Stimulated activated CD4-positive, alpha-beta T cell treated with anti-CD3 and anti-CD28 coated beads, TNF-alpha, amount 100 ng/mL, for 48 hours (primary cell): Measurements from ENCODE around the gene FBXO48.

ENCODE experiments used
- DNase-seq, 3 donors: peaks; one replicate each; pipeline ENCODE4 v3.0.0-alpha.2; 2020; ENCODE audit warnings: low read depth in 3 of 3

FBXO48 gene

GRCh38 chr2:68438455-68439303 is 28.4 kb downstream of the FBXO48 start:
- no peak for DNase-seq

DNA sequence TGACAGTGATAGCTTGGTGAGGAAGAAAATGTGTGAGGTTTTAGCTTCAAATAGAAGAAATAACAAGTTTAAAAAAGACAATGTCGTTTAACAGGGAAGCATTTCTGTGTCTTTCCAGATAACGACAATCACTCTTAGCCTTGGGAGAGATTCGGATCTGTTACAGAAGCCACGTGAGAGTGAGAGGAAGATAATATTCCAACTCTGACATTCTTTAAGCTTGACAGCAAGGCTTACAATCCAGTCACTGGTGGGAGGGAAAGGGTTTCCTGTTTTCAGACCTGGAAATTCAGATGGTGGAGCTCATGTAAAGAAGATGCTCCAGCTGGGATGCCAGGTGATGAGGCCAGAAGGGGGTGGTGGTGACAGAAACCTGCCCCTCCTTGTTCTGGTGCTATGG is 30.8 kb downstream of the FBXO48 start:
- DNase-seq, result no peak

DNA sequence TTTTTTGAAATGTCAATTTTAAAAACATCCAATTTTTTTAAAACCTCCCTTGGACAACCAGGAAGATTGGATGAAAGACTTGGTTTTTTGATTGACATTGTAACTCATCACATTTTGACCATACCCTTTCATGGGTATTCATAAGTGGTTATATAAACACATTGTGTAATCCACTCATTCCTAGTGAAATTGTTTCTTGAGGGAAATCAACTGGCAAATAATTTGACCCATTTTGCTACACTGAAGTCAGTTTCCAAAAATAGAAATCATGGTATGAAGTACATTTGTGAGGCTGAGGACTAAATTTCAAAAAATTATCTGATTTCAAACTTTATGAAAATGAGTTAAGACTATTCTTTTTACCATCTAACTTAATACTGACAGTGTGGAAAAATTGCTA is 31.5 kb downstream of the FBXO48 start:
- DNase-seq, result no peak

DNA sequence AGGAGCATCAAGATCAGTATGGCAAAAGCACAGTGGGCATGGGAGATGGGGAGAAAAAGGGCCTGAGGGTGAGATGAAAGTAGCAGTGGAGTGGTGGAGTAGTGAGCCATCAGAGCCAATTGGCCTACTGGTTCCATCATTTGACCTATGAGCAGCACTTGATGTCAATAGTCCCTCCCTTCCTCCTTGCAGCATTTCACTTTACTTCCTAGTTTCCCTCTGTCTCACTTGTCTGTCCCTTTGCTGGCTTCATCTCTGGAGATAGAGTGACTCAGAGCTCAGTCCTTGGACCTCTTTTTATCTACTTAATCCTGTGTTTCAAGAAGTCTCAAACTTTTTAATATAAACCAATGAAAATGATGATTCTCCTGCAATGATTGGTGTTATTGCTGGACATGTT is 32.1 kb downstream of the FBXO48 start:
- no peak for DNase-seq

- no peak for DNase-seq
These were observed 34.1 kb downstream of the FBXO48 start for GRCh38 chr2:68432696-68433658.

DNA sequence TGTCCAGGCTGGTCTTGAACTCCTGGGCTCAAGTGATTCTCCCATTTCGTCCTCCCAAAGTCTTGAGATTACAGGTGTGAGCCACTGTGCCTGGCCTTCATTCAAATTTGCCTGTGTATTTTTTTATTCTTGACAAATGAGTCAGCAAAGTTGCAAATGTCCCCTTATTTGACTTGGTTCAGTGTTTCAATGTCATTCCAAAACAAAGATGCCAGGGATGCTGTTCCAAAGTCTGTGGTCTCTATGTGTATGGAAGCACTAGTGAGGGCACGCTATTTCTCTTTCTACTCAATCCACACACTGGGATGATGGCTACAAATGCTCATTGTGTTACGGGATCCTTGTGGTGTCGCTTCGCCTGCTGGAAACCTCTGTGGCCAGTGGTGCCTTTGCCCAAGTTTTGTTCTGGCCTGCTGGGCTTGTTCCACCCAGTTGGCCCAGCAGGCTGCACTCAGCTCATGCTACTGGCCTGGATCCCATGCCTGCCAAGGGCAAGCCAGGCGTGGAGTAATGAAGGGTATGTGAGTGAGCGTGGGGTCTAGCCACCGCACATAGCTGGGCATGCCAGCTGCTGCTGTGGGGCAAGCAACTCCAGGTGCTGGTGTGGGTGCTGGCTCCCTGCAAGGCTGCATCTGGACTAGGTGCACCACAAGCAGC is 35.6 kb downstream of the FBXO48 start:
- no peak for DNase-seq

DNA sequence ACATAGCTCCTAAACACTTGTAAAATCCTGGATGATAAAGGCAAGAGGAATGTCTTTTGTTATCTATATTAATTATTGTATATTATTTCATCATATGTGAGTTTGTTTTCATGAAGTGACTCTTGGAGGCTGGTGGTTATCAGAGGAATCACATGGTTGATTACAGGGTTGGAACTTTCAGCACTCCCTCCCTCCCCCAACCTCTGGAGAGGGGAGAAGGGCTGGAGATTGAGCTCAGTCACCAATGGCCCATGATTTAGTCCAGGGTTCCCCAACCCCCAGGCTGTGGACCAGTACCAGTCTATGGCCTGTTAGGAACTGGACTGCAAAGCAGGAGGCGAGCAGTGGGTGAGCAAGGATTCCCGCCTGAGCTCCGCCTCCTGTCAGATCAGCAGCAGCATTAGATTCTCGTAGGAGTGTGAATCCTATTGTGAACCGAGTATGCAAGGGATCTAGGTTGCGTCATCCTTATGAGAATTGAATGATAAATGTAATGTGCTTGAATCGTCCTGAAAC is 37.7 kb downstream of the FBXO48 start:
- DNase-seq, result no peak

DNA sequence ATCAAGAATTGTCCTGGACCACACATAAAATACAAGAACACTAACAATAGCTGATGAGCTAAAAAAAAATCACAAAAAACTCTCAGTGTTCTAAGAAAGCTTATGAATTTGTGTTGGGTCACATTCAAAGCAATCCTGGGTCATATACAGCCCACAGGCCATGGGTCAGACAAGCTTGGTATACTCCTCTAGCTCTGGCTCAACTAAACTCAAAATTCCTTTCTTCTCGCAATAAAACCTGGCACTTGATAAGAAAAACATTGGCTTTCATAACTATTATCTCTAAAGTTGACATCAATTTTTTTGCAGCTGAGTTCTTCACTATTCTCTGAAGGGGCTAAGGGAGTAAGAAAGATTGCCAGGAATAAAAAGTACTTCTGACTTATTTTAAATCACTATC is 38.3 kb downstream of the FBXO48 start:
- DNase-seq, result no peak

GRCh38 chr2:68428126-68428525 is 39.0 kb downstream of the FBXO48 start:
- no peak for DNase-seq

- no peak for DNase-seq
These were observed 40.1 kb downstream of the FBXO48 start for GRCh38 chr2:68426848-68427579.

- DNase-seq, result no peak
These were observed 40.6 kb downstream of the FBXO48 start for GRCh38 chr2:68426446-68426845.

- no peak for DNase-seq
These were observed 41.6 kb downstream of the FBXO48 start for GRCh38 chr2:68425503-68425902.

- no peak for DNase-seq
These were observed 43.0 kb downstream of the FBXO48 start for GRCh38 chr2:68423966-68424650.

GRCh38 chr2:68420254-68420910 is 46.7 kb downstream of the FBXO48 start:
- DNase-seq, result no peak

DNA sequence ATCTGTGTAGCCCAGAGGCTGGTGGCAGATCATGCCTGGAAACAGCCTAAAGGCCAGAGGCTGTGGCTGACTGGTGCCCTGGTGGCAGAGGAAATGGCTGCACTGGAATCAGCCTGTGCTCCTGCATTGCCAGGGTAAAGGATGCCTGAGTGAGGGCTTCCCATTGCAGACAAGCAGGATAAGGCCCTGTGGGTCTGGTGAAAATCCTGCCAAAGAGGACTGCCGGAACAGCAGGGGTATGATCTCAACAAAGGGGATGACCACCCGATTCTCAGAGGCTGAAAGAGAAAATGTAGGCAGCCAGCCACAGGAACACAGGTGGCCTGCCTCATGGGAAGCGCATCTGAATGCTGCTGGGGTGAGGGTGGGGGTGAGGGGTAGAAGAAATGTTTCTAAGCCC is 48.2 kb downstream of the FBXO48 start:
- DNase-seq, result no peak

- no peak for DNase-seq
These were observed 48.7 kb downstream of the FBXO48 start for GRCh38 chr2:68418419-68418818.

GRCh38 chr2:68417926-68418325 is 49.2 kb downstream of the FBXO48 start:
- no peak for DNase-seq

GRCh38 chr2:68416081-68416675 is 50.9 kb downstream of the FBXO48 start:
- DNase-seq, result no peak

DNA sequence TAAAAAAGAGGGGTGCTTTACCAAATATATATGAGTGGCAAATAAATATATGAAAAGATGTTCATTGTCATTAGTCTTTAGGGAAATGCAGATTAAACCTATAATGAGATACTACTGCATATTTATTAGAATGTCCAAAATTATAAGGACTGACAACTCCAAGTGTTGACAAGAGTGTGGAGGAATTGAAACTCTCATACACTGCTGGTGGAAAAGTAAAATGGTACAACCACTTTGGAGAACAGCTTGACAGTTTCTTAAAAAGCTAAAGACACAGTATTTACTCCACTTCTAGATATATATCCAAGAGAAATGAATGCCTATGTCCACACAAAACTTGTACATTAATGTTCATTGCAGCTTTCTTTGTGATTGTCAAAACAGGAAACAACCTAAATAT is 51.6 kb downstream of the FBXO48 start:
- no peak for DNase-seq

DNA sequence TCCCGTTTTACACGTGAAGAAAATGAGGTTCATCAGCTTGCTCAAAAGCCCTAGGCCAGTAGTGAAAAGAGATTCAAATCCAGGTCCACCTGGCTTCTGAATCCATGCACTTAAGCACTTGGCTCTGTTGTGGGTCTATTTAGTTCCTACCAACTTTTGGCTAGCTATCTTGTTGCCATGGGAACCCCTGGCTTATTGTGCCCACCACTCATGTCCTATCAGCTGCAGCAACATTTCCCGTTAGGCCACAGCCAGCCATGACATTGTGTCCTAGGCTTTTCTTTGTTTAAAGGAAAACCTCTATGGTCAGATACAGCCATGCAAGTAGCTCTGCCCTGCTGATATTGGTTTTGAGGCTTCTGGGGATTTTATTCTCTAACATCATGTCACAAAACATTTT is 52.2 kb downstream of the FBXO48 start:
- no peak for DNase-seq
